Astrocyte of the spinal cord (primary cell): ENCODE data around the gene CNBD2.
"Not testable (repeated sequence)": the region's sequence is repeated elsewhere in the genome, so short reads cannot be mapped to it uniquely, and the experiment has no call there.

Experiments used
- DNase-seq: peaks from one replicate; pipeline ENCODE4 v3.0.0; 2011; ENCODE audit warnings: low read depth, low spot score
- H3K4me3 ChIP-seq: 2 replicates; pipeline ENCODE4 v1.5.1; 2011; ENCODE audit warnings: low read depth, mild to moderate bottlenecking, low read length, moderate library complexity
- in situ Hi-C: cut with HindIII; loops from 2 replicates; pipeline ENCODE4 v1.10.0; 2017; ENCODE audit warnings: low sequenced_read_pairs
- TF ChIP-seq, protein P1 (sequence below): IDR thresholded peaks from 2 replicates; pipeline ENCODE4 v1.5.1; 2012; ENCODE audit warnings: low read depth, mild to moderate bottlenecking, low read length, inconsistent platforms

CNBD2 gene

DNA sequence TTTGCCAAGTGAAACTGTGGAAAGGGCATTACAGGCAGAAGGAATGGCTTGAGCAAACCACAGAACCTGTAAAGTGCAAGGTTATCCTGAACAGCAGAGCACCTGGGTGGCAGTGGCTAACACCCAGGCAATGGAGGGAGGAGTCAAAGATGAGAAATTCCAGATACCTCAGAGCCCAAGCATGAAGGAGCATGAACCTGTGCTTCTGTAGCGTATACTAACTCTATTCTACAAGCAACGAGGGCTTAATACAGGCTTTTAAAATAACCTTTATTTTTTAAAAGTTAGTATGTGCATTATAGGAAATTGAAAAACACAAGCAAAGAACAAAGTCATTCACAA, 77.0 kb downstream of the CNBD2 start:
- H3K4me3 ChIP-seq: no peak overlapping the region
- TF ChIP-seq, protein P1, sequence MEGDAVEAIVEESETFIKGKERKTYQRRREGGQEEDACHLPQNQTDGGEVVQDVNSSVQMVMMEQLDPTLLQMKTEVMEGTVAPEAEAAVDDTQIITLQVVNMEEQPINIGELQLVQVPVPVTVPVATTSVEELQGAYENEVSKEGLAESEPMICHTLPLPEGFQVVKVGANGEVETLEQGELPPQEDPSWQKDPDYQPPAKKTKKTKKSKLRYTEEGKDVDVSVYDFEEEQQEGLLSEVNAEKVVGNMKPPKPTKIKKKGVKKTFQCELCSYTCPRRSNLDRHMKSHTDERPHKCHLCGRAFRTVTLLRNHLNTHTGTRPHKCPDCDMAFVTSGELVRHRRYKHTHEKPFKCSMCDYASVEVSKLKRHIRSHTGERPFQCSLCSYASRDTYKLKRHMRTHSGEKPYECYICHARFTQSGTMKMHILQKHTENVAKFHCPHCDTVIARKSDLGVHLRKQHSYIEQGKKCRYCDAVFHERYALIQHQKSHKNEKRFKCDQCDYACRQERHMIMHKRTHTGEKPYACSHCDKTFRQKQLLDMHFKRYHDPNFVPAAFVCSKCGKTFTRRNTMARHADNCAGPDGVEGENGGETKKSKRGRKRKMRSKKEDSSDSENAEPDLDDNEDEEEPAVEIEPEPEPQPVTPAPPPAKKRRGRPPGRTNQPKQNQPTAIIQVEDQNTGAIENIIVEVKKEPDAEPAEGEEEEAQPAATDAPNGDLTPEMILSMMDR: no peak
- no peak for DNase-seq
- in situ Hi-C loops: no loop called here

GRCh38 chr20:36046073-36046798, 77.8 kb downstream of the CNBD2 start:
- in situ Hi-C loops, H3K4me3 ChIP-seq, DNase-seq: not testable (repeated sequence)

GRCh38 chr20:36049408-36049807, 81.0 kb downstream of the CNBD2 start:
- DNase-seq, in situ Hi-C loops: not testable (repeated sequence)

GRCh38 chr20:36050436-36051317, 82.3 kb downstream of the CNBD2 start:
- peak overlapping the region; percentile 86 for H3K4me3 ChIP-seq
- in situ Hi-C loops: no loop called here
- peak; percentile 85 for DNase-seq
- TF ChIP-seq, protein P1: no peak

More at GRCh38 chr20:36049408-36049807, 81.0 kb downstream of the CNBD2 start:
- H3K4me3 ChIP-seq: peak overlapping the region; percentile 86

DNA sequence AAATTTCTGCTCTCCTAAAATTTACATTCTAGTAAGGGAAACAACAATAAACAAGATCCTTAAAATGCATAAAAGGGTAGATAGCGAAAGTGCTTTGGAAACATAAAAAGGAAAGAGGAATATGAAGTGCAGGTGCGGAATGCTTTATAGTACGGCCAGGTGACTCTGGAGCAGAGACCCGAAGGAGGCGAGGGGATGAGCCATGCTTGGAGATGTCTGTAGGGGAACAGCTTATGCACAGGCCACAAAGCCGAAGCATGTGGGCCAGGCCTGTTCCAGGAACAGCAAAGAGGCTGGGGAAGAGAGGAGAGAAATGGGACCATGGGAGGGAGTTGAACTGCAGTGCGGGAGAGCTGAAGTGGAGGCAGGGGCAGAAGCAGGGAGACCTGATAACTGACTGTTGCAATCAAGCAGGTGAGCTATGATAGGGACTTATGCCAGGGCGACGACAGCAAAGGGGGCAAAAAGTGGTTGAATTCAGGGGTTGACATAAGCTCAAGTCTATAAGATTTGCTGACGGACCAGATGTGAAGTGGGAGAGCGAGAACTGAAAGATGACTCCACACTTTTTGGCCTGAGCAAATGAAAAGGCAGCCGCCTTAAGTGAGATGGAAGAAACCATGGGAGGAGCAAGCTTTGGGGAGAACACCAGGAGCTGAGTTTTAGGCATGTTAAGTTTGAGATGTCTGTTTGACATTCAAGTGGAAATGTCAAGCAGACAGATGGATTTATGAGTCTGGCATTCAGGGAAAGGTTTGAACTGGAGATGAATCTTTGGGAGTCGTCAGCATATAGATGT, 83.1 kb downstream of the CNBD2 start:
- H3K4me3 ChIP-seq: peak overlapping the region; percentile 86
- in situ Hi-C loops: no loop called here
- DNase-seq: no peak
- TF ChIP-seq, protein P1: no peak

DNA sequence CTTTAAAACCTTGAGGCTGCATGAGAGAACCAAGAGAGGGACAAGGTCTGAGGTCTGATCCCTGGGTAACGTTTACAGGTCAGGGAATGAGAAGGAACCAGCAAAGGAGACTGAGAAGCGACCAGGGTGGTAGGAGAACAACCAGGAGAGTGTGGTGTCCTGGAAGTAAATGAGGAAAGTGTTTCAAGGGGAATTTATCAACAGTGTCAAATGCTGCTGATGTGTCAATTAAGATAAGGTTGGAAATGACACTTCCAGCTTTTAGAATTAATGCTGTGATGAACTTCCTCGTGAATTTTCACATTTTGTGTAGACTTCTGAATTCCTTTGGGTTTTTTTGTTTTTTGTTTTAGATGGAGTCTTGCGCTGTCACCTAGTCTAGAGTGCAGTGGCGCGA, 83.7 kb downstream of the CNBD2 start:
- TF ChIP-seq, protein P1: no peak
- in situ Hi-C loops: no loop called here
- DNase-seq: no peak
- no peak overlapping the region for H3K4me3 ChIP-seq

- DNase-seq, in situ Hi-C loops, H3K4me3 ChIP-seq: not testable (repeated sequence)
Observed at GRCh38 chr20:36053863-36054518, 85.6 kb downstream of the CNBD2 start.
